Spleen (tissue), 11 donors: ENCODE data around the gene HECW1. TPM values are rescaled to one million over a fixed set of nuclear protein-coding genes. Genes with fewer than 3 reads are reported as not detected.
A peak's percentile ranks its signal among the peaks of the same experiment; 100 is the strongest.
"Not testable (repeated sequence)": the region's sequence is repeated elsewhere in the genome, so short reads cannot be mapped to it uniquely, and the experiment has no call there.

Source experiments
- DNase-seq: peaks from one replicate; pipeline ENCODE4 v3.0.0-alpha.2; 2020
- H3K27ac ChIP-seq, 8 donors: fragments of 200-600 bp; sonication (generic) in 7 of 8; 1 replicate in 4 of 8; 2 replicates in 4 of 8; pipeline versions ENCODE4 v1.5.0 to v1.8.0; 2016 to 2021; ENCODE audit warnings: inconsistent platforms in 4 of 8, mild to moderate bottlenecking in 4 of 8, moderate library complexity in 1 of 8
- H3K27me3 ChIP-seq, 7 donors: fragments of 200-600 bp; sonication (generic) in 6 of 7; replicated peaks in 1 of 7; 1 replicate in 4 of 7; 2 replicates in 3 of 7; pipeline versions ENCODE4 v1.5.0 to v1.8.0; 2016 to 2021; ENCODE audit warnings: inconsistent platforms in 3 of 7, mild to moderate bottlenecking in 1 of 7
- H3K36me3 ChIP-seq, 6 donors: fragments of 200-600 bp; sonication (generic) in 5 of 6; 1 replicate in 4 of 6; 2 replicates in 2 of 6; pipeline versions ENCODE4 v1.5.0 to v1.8.0; 2016 to 2021; ENCODE audit warnings: inconsistent platforms in 2 of 6
- H3K4me1 ChIP-seq, 6 donors: fragments of 200-600 bp; sonication (generic) in 5 of 6; 1 replicate in 3 of 6; 2 replicates in 3 of 6; pipeline versions ENCODE4 v1.5.0 to v1.8.0; 2016 to 2021; ENCODE audit warnings: inconsistent platforms in 3 of 6
- H3K4me3 ChIP-seq, 8 donors: fragments of 200-600 bp; sonication (generic) in 7 of 8; 1 replicate in 4 of 8; 2 replicates in 4 of 8; pipeline versions ENCODE4 v1.5.0 to v1.8.0; 2016 to 2021; ENCODE audit warnings: inconsistent platforms in 4 of 8, mild to moderate bottlenecking in 4 of 8, moderate library complexity in 2 of 8
- H3K9me3 ChIP-seq, 8 donors: fragments of 200-600 bp; sonication (generic) in 7 of 8; 1 replicate in 4 of 8; 2 replicates in 4 of 8; pipeline versions ENCODE4 v1.5.0 to v1.8.0; 2016 to 2021; ENCODE audit warnings: inconsistent platforms in 4 of 8
- CTCF ChIP-seq, 11 experiments: fragments of 200-600 bp in 7 of 11; fragments of 450-650 bp in 4 of 11; sonication (generic) in 4 of 11; IDR thresholded peaks in 8 of 11; conservative IDR thresholded peaks in 3 of 11; 1 replicate in 7 of 11; 2 replicates in 4 of 11; pipeline versions ENCODE4 v1.4.0 to v1.8.0; 2016 to 2021; ENCODE audit warnings: antibody characterized with exemption in 11 of 11, inconsistent platforms in 4 of 11, mild to moderate bottlenecking in 1 of 11
- POLR2A ChIP-seq, 3 donors: fragments of 450-650 bp; IDR thresholded peaks; one replicate each; pipeline ENCODE4 v1.5.1; 2017; ENCODE audit warnings: antibody characterized with exemption in 3 of 3, mild to moderate bottlenecking in 1 of 3
- POLR2AphosphoS5 ChIP-seq, 3 donors: sonication (generic); formaldehyde crosslinking; IDR thresholded peaks; one replicate each; pipeline ENCODE4 v1.5.1; 2017; ENCODE audit warnings: antibody characterized with exemption in 3 of 3
- WGBS, 5 donors: extraction: QIAGEN DNeasy Blood & Tissue Kit in 3 of 5; methylation state at CpG; one replicate each; pipeline versions ENCODE4 v1.1.5 to v1.1.7; 2013 to 2018; 5-methylcytosine and 5-hydroxymethylcytosine counted together
- intact Hi-C: fragments of 100-400 bp; cut with DNase I; formaldehyde crosslinking; loops from one replicate; pipeline ENCODE4 v1.15.0; 2023; ENCODE audit warnings: low total_unique reads
- polyA plus RNA-seq, 3 donors: library from polyadenylated mRNA; stranded (reverse); fragments of 200-250 nt; gene quantifications; one replicate each; pipeline ENCODE4 v1.2.1, GENCODE V29; 2013
- total RNA-seq, 7 donors: library from RNA; depleted of rRNA in 3 of 7; stranded (reverse); fragments of >200 nt in 3 of 7; fragmentation: NEBNext Ultra II Directional in 4 of 7; extraction: Animal tissue kit (Norgen Biotek cat#: 25700) in 4 of 7; gene quantifications; one replicate each; pipeline versions ENCODE4 v1.1.0 to v1.2.1, GENCODE V29; 2016 to 2021
- donor health status: healthy with polysubstance abuse.
- donor health status: DM: no; HTN: no; CAD: no; lungs with moderate emphysema.
- donor health status: DM: no; HTN: no; CAD: no.
- donor health status: Bipolar disorder and iron deficiency.
- donor health status: healthy.
- donor health status: DM: no; HTN: no; CAD: no.
- donor health status: DM: yes; HTN: yes; CAD: no.

HECW1 gene
- total and polyA plus RNA-seq, 10 donors: 0.03 to 1.5 (median 0.40) TPM; not detected in 1

GRCh38 chr7:43584195-43584586, 471.7 kb downstream of the HECW1 start:
- H3K27ac ChIP-seq: peak overlapping the region; percentile 85 to 100 (median 99)
- 3 to 9% (median 5%) methylated on average over 8 of the region's 8 CpGs for WGBS, 5 donors
- peaks cover 0 to 9% (median 0%) of the 10 kb centered on the region in 7 donors for H3K27me3 ChIP-seq
- intact Hi-C loops: loop anchor here (10.0 kb wide), 2 partner anchors 51 to 251 kb away; no protein-coding TSS in a partner anchor
- peak overlapping the region; percentile 79 to 98 (median 91) for H3K4me3 ChIP-seq
- TF ChIP-seq POLR2A (IDR thresholded peaks at IDR 0.05): no peak
- TF ChIP-seq POLR2AphosphoS5 (IDR thresholded peaks at IDR 0.05): peak in 1 of 3 donors; percentile 51
- no peak for TF ChIP-seq CTCF (IDR thresholded peaks at IDR 0.05 in 8 of 11, conservative IDR thresholded peaks at IDR 0.05 in 3 of 11)
- no peaks in the 10 kb centered on the region for H3K36me3 ChIP-seq
- H3K4me1 ChIP-seq: peaks cover 32 to 58% (median 53%) of the 10 kb centered on the region in 6 donors
- DNase-seq: no peak
- H3K9me3 ChIP-seq: no peaks in the 10 kb centered on the region

- not testable (repeated sequence) for H3K27me3 ChIP-seq, H3K9me3 ChIP-seq, DNase-seq, H3K36me3 ChIP-seq
- H3K27ac ChIP-seq: peak overlapping the region; percentile 85 to 100 (median 99)
- intact Hi-C loops: loop anchor here (10.0 kb wide), 2 partner anchors 50 to 250 kb away; no protein-coding TSS in a partner anchor
- WGBS, 5 donors: 58 to 74% (median 70%) methylated on average over 11 of the region's 11 CpGs
- H3K4me3 ChIP-seq: peak overlapping the region; percentile 79 to 98 (median 91)
- H3K4me1 ChIP-seq: peaks cover 37 to 64% (median 58%) of the 10 kb centered on the region in 6 donors
Measured at GRCh38 chr7:43584733-43585132, 472.3 kb downstream of the HECW1 start.

GRCh38 chr7:43585562-43585961, 473.1 kb downstream of the HECW1 start:
- WGBS, 5 donors: 34 to 59% (median 37%) methylated on average over 2 of the region's 2 CpGs
- H3K4me1 ChIP-seq: peaks cover 37 to 72% (median 66%) of the 10 kb centered on the region in 6 donors
- DNase-seq: no peak
- H3K27ac ChIP-seq: peak overlapping the region in 7 of 8 donors; percentile 97 to 100 (median 99)
- TF ChIP-seq POLR2AphosphoS5 (IDR thresholded peaks at IDR 0.05) (no peak), POLR2A (IDR thresholded peaks at IDR 0.05) (no peak), CTCF (IDR thresholded peaks at IDR 0.05 in 8 of 11, conservative IDR thresholded peaks at IDR 0.05 in 3 of 11) (no peak)
- no peaks in the 10 kb centered on the region for H3K9me3 ChIP-seq
- H3K4me3 ChIP-seq: peak overlapping the region in 7 of 8 donors; percentile 79 to 98 (median 91)
- intact Hi-C loops: loop anchor here (10.0 kb wide), 2 partner anchors 49 to 249 kb away; no protein-coding TSS in a partner anchor
- peaks cover 0 to 9% (median 0%) of the 10 kb centered on the region in 7 donors for H3K27me3 ChIP-seq
- H3K36me3 ChIP-seq: peaks cover 0 to 7% (median 0%) of the 10 kb centered on the region in 6 donors

- Histone ChIP-seq H3K4me3 (peak overlapping the region; percentile 3 to 98 (median 91)), H3K4me1 (peaks cover 37 to 80% (median 74%) of the 10 kb centered on the region in 6 donors), H3K9me3 (no peaks in the 10 kb centered on the region), H3K36me3 (peaks cover 0 to 8% (median 0%) of the 10 kb centered on the region in 6 donors), H3K27ac (peak overlapping the region; percentile 61 to 100 (median 99)), H3K27me3 (peaks cover 0 to 8% (median 0%) of the 10 kb centered on the region in 7 donors)
- TF ChIP-seq POLR2A (IDR thresholded peaks at IDR 0.05) (no peak), CTCF (IDR thresholded peaks at IDR 0.05 in 8 of 11, conservative IDR thresholded peaks at IDR 0.05 in 3 of 11) (no peak), POLR2AphosphoS5 (IDR thresholded peaks at IDR 0.05) (no peak)
- DNase-seq: no peak
- intact Hi-C loops: loop anchor here (10.0 kb wide), 2 partner anchors 48 to 248 kb away; no protein-coding TSS in a partner anchor
- WGBS, 5 donors: 35 to 51% (median 47%) methylated on average over 4 of the region's 4 CpGs
Measured at GRCh38 chr7:43586251-43586900, 473.9 kb downstream of the HECW1 start.
